Osteocyte (in vitro differentiated cells): ENCODE results near the gene SOCS6. TPM values are rescaled to one million over a fixed set of nuclear protein-coding genes. Genes with fewer than 3 reads are reported as not detected.
"Not testable (repeated sequence)": the region's sequence is repeated elsewhere in the genome, so short reads cannot be mapped to it uniquely, and the experiment has no call there.

Experiments
- DNase-seq: peaks from one replicate; pipeline ENCODE4 v3.0.0; 2021; ENCODE audit warnings: mixed read lengths; ENCODE audit not compliant: unreplicated experiment; ENCODE audit errors: extremely low spot score
- H3K27ac Mint-ChIP-seq: one replicate; pipeline ENCODE4 v1.8.0; 2021; ENCODE audit warnings: mild to moderate bottlenecking, mixed read lengths; ENCODE audit not compliant: unreplicated experiment
- H3K27me3 Mint-ChIP-seq: one replicate; pipeline ENCODE4 v1.8.0; 2021; ENCODE audit warnings: mixed read lengths; ENCODE audit not compliant: unreplicated experiment
- H3K36me3 Mint-ChIP-seq: one replicate; pipeline ENCODE4 v1.8.0; 2021; ENCODE audit warnings: mixed read lengths; ENCODE audit not compliant: unreplicated experiment
- H3K4me1 Mint-ChIP-seq: one replicate; pipeline ENCODE4 v1.8.0; 2021; ENCODE audit warnings: mixed read lengths; ENCODE audit not compliant: unreplicated experiment
- H3K4me3 Mint-ChIP-seq: one replicate; pipeline ENCODE4 v1.8.0; 2021; ENCODE audit warnings: mild to moderate bottlenecking, moderate library complexity, mixed read lengths; ENCODE audit not compliant: unreplicated experiment
- H3K9me3 Mint-ChIP-seq: one replicate; pipeline ENCODE4 v1.8.0; 2021; ENCODE audit warnings: mixed read lengths; ENCODE audit not compliant: unreplicated experiment
- long read RNA-seq: library from polyadenylated mRNA; unstranded; transcript quantifications from one replicate; pipeline ENCODE4 v2.0.0, GENCODE V29; 2021
- total RNA-seq: library from RNA; stranded (reverse); gene quantifications from 2 replicates; pipeline ENCODE4 v1.2.1, GENCODE V29; 2021
- TF ChIP-seq, protein P1 (sequence below): fragments of 200-600 bp; sonication (generic); IDR thresholded peaks from 2 replicates; pipeline ENCODE4 v1.5.0; 2021; ENCODE audit warnings: antibody characterized with exemption, mild to moderate bottlenecking, moderate library complexity

SOCS6 gene, protein sequence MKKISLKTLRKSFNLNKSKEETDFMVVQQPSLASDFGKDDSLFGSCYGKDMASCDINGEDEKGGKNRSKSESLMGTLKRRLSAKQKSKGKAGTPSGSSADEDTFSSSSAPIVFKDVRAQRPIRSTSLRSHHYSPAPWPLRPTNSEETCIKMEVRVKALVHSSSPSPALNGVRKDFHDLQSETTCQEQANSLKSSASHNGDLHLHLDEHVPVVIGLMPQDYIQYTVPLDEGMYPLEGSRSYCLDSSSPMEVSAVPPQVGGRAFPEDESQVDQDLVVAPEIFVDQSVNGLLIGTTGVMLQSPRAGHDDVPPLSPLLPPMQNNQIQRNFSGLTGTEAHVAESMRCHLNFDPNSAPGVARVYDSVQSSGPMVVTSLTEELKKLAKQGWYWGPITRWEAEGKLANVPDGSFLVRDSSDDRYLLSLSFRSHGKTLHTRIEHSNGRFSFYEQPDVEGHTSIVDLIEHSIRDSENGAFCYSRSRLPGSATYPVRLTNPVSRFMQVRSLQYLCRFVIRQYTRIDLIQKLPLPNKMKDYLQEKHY
- total RNA-seq, result 19.4 and 19.9 TPM in 2 replicates
- long read RNA-seq, full-length matches to known transcripts, result 55 of 73 reads
- long read RNA-seq, partial matches to known transcripts, result 10 of 73 reads
- long read RNA-seq, other reads (novel, unspliced or antisense), result 8 of 73 reads

DNA sequence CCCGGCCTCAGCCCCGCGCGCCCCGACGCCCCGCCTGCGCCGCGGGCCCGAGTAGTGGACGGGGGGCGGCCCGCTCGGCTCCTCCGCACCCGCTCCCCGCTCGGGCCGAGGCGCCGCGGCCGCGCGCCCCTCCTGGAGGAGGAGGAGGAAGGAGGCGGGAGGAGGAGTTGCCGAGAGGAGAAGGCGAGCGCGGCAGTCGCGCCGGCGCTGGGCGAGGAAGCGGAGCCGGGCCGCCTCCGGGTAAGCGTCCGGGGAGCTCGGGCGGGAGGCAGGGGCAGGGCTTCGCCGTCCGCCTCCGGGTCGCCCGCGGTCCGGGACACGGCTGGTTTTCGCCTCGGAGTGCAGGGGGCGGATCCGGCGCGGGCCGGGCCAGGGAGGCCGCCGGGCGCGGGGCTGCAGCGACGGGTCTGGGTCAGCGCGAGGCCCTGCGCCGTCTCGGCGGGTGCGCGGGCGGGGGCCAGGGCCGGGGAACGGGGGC lies at the start of gene SOCS6:
SOCS6 (plus strand) TSS at position 195 of the 478 bp plus-strand sequence. CDS start 35,624 bp downstream, outside the sequence.
- H3K4me1 Mint-ChIP-seq, result peaks cover 45% of the 10 kb centered on the region

DNA sequence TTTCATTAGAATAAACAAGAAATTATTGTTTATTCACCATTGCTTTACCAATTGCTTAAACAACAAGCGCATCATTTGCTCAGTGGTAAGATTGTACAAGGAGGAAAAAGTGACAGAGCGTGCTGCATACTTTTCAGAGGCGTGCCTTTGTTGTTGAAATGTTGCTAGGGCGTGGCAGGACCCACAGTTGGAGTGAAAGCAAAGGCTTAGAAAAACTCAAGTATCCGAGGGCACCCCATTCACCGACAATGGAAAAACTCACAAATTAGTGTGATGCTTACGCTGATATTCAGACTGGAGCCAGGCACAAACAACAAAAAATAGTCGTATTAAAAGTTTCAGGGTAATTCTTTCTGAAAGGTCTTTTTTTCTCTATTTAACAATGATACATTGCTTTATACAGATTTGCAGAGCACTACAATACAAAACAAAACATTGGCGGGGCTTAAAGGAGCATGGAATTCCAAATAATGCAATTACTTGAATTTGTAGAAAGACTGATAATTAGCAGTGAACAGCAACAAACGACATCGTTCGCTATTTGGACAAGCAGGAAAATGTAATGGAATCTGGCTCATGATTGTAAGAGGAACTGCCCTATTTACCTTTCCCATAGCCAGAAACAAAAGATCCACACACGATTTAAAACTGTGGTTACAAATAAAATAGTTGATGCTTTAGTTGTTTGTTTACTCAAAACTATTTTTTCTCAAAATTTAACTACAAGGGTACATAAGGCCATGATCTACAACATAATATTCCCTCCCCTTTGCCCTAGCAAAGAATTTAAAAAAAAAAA lies 45.5 kb upstream of the SOCS6 start:
- H3K27ac Mint-ChIP-seq, result peak overlapping the region; percentile 91
- TF ChIP-seq, protein P1, sequence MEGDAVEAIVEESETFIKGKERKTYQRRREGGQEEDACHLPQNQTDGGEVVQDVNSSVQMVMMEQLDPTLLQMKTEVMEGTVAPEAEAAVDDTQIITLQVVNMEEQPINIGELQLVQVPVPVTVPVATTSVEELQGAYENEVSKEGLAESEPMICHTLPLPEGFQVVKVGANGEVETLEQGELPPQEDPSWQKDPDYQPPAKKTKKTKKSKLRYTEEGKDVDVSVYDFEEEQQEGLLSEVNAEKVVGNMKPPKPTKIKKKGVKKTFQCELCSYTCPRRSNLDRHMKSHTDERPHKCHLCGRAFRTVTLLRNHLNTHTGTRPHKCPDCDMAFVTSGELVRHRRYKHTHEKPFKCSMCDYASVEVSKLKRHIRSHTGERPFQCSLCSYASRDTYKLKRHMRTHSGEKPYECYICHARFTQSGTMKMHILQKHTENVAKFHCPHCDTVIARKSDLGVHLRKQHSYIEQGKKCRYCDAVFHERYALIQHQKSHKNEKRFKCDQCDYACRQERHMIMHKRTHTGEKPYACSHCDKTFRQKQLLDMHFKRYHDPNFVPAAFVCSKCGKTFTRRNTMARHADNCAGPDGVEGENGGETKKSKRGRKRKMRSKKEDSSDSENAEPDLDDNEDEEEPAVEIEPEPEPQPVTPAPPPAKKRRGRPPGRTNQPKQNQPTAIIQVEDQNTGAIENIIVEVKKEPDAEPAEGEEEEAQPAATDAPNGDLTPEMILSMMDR, result no peak
- peaks cover 3% of the 10 kb centered on the region for H3K9me3 Mint-ChIP-seq
- peaks cover 3% of the 10 kb centered on the region for H3K36me3 Mint-ChIP-seq
- peak overlapping the region; percentile 52 for H3K4me3 Mint-ChIP-seq
- no peak for DNase-seq
- H3K27me3 Mint-ChIP-seq, result peaks cover 18% of the 10 kb centered on the region
- peaks cover 49% of the 10 kb centered on the region for H3K4me1 Mint-ChIP-seq

More for the DNA sequence above, at the start of gene SOCS6:
- DNase-seq, result peak; percentile 90
- no peaks in the 10 kb centered on the region for H3K27me3 Mint-ChIP-seq
- TF ChIP-seq, protein P1, result no peak
- peaks cover 5% of the 10 kb centered on the region for H3K36me3 Mint-ChIP-seq
- peak within 1 kb of the TSS; percentile 89 for H3K4me3 Mint-ChIP-seq
- peak within 1 kb of the TSS; percentile 87 for H3K27ac Mint-ChIP-seq
- H3K9me3 Mint-ChIP-seq, result no peaks in the 10 kb centered on the region

DNA sequence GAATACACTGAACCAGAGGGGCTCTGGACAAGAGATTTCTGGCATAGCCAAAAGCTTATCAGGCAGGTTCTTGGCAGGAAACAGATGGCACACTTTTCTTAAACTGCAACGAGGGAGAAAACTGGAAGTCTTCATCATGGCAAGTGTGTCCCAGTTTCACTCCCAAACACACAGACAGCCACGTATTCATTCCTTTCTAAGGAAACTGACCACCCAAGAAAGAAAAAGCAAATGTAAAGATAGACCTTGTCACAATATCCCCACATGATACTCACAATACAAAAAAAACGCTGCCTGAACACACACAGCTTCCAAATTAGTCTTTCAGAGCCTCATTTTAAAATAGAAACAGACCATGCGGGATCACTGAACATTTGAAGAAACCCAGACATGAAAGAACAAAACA lies 42.8 kb upstream of the SOCS6 start:
- Mint-ChIP-seq H3K4me3 (no peak overlapping the region), H3K27me3 (no peaks in the 10 kb centered on the region), H3K27ac (peak overlapping the region; percentile 70)

DNA sequence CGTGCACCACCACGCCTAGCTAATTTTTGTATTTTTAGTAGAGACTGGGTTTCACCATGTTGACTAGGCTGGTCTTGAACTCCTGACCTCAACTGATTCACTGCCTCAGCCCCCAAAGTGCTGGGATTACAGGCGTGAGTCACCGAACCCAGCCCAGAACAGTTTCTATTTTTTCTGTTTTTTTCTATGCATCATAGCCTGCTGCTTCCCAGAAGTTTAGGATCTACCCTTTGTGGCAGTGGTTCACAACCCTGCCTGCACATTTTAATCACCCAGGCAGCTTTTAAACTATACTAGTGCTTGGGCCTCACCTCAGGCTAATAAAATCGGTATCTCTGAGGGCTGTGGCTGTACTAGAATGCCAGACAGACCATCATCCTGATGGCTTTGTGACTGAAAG lies 39.7 kb upstream of the SOCS6 start:
- H3K9me3 Mint-ChIP-seq, result no peaks in the 10 kb centered on the region
- no peak overlapping the region for H3K4me3 Mint-ChIP-seq
- peaks cover 42% of the 10 kb centered on the region for H3K4me1 Mint-ChIP-seq
- TF ChIP-seq, protein P1, result no peak
- H3K27ac Mint-ChIP-seq, result no peak overlapping the region
- peaks cover 3% of the 10 kb centered on the region for H3K36me3 Mint-ChIP-seq
- DNase-seq, result no peak
- H3K27me3 Mint-ChIP-seq, result peaks cover 5% of the 10 kb centered on the region

More for the DNA sequence above, 42.8 kb upstream of the SOCS6 start:
- DNase-seq, result no peak
- Mint-ChIP-seq H3K9me3 (no peaks in the 10 kb centered on the region), H3K4me1 (peaks cover 57% of the 10 kb centered on the region), H3K36me3 (peaks cover 3% of the 10 kb centered on the region)
- TF ChIP-seq, protein P1, result no peak

DNA sequence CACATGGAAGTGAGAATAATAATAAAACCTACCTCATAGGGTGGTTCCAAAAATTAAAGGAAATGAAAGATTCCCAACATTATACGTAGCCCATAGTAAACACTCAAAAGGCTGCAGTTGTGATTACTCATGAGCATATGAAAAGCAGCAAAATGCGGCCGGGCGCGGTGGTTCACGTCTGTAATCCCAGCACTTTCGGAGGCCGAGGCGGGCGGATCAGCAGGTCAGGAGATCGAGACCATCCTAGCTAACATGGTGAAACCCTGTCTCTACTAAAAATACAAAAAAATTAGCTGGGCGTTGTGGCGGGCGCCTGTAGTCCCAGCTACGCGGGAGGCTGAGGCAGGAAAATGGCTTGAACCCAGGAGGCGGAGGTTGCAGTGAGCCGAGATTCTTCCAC lies 39.0 kb upstream of the SOCS6 start:
- not testable (repeated sequence) for H3K36me3 Mint-ChIP-seq, H3K4me3 Mint-ChIP-seq, DNase-seq, H3K9me3 Mint-ChIP-seq, H3K27me3 Mint-ChIP-seq, H3K27ac Mint-ChIP-seq
- peaks cover 34% of the 10 kb centered on the region for H3K4me1 Mint-ChIP-seq
